Measurements from ENCODE around the gene COL27A1.

Gene COL27A1

DNA sequence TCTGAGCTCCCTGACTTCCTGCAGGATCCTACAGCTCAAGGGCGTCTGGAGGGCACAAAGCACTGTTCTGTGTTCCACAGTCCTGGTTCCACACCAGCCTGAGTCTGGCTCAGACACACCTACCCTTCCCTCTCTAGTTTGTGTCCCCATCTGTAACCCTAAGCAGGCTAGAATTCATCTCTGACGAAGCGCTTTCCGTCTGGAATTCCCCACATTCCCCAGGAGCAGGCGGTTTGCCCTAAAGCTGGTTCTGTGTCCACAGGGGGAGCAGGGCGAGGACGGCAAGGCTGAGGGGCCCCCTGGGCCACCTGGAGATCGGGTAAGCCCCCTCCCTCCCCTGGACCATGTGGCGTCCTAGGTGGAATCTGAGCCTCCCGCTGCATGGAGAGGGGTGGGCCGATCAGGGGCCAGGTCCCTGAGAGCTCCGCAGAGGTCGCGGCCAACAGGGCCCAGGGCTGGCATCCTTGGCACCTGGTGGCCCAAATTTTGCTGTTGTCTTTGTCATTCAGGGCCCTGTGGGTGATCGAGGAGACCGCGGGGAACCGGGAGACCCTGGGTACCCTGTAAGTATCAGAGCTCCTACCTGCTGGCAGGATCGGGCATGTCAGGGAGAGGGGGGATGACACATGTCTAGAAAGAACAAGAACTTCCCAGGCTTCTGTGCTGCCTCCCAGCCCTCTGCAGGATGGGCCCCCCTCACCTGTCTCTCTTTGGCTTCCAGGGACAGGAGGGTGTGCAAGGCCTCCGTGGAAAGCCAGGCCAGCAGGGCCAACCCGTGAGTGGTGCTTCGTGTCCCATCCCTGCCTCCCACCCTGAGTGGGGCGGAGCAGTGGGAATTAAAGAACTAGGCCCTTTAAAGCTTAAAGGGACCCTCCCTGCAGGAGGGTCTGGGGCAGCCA lies 133.1 kb downstream of the COL27A1 start:
- Histone ChIP-seq H3K9me3 (ENCODE audit: control insufficient read depth, low read depth, low read length) (no peaks in the 10 kb centered on the region), H3K4me1 (ENCODE audit: control insufficient read depth, low read depth, low read length) (peaks cover 7% of the 10 kb centered on the region), H3K36me3 (ENCODE audit: control insufficient read depth, low read depth, low read length) (peaks cover 7% of the 10 kb centered on the region), H3K27me3 (ENCODE audit: control insufficient read depth, insufficient read depth, low read length) (no peaks in the 10 kb centered on the region), H3K4me3 (ENCODE audit: low read length) (no peak overlapping the region), H3K27ac (ENCODE audit: low read length) (peak overlapping the region; percentile 6), H3K9ac (ENCODE audit: low read length) (no peak overlapping the region)

DNA sequence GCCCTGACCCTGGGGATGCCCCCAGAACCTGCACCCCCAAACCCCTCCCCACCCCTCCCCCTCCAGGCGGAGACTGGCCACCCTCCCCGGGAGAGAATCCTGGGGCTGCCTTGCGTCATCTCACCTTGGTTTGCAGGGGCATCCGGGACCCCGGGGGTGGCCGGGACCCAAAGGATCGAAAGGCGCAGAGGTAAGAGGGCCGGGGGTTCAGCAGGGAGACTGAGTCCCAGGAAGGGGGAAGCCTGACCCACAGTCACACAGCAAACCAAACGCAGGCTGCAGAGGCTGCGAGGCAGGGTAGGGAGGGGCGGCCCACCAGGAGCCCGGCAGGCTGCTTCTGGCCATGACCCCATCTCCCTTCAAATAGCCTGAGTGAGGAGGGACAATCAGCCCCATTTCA lies 133.8 kb downstream of the COL27A1 start:
- H3K9me3 ChIP-seq (ENCODE audit: control insufficient read depth, low read depth, low read length): no peaks in the 10 kb centered on the region
- H3K36me3 ChIP-seq (ENCODE audit: control insufficient read depth, low read depth, low read length): peaks cover 7% of the 10 kb centered on the region
- no peak overlapping the region for H3K4me3 ChIP-seq (ENCODE audit: low read length)
- no peak overlapping the region for H3K27ac ChIP-seq (ENCODE audit: low read length)
- peaks cover 7% of the 10 kb centered on the region for H3K4me1 ChIP-seq (ENCODE audit: control insufficient read depth, low read depth, low read length)
- no peaks in the 10 kb centered on the region for H3K27me3 ChIP-seq (ENCODE audit: control insufficient read depth, insufficient read depth, low read length)
- H3K9ac ChIP-seq (ENCODE audit: low read length): no peak overlapping the region

GRCh38 chr9:114289571-114290481 lies 134.5 kb downstream of the COL27A1 start:
- Histone ChIP-seq H3K4me3 (ENCODE audit: low read length) (no peak overlapping the region), H3K9ac (ENCODE audit: low read length) (no peak overlapping the region), H3K9me3 (ENCODE audit: control insufficient read depth, low read depth, low read length) (peaks cover 4% of the 10 kb centered on the region), H3K36me3 (ENCODE audit: control insufficient read depth, low read depth, low read length) (peaks cover 12% of the 10 kb centered on the region), H3K4me1 (ENCODE audit: control insufficient read depth, low read depth, low read length) (peaks cover 7% of the 10 kb centered on the region), H3K27ac (ENCODE audit: low read length) (no peak overlapping the region), H3K27me3 (ENCODE audit: control insufficient read depth, insufficient read depth, low read length) (no peaks in the 10 kb centered on the region)

GRCh38 chr9:114290561-114290986 lies 135.2 kb downstream of the COL27A1 start:
- Histone ChIP-seq H3K9me3 (ENCODE audit: control insufficient read depth, low read depth, low read length) (peaks cover 9% of the 10 kb centered on the region), H3K4me3 (ENCODE audit: low read length) (no peak overlapping the region), H3K36me3 (ENCODE audit: control insufficient read depth, low read depth, low read length) (peaks cover 18% of the 10 kb centered on the region), H3K27ac (ENCODE audit: low read length) (no peak overlapping the region), H3K27me3 (ENCODE audit: control insufficient read depth, insufficient read depth, low read length) (no peaks in the 10 kb centered on the region), H3K9ac (ENCODE audit: low read length) (no peak overlapping the region), H3K4me1 (ENCODE audit: control insufficient read depth, low read depth, low read length) (peaks cover 7% of the 10 kb centered on the region)

DNA sequence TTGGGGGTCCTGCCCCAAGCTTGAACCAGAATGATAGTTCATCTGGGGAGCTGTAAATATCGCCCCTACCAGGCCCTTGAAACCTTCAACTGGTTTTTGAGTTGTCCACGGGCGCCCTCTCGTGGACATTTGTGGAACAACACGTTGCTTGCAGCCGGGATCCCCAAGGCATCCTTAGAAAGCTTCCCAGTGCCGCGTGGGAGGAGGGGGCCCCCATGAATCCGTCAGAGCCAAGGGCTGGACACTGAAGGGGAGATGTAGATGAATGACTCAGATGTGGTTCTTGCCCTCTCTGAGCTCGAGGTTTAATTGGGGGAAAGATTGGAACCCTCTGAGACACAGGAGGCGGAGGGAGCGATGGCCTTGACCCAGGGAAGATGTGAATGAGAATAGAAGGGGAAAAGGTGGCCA lies 135.7 kb downstream of the COL27A1 start:
- Histone ChIP-seq H3K36me3 (ENCODE audit: control insufficient read depth, low read depth, low read length) (peaks cover 18% of the 10 kb centered on the region), H3K27ac (ENCODE audit: low read length) (no peak overlapping the region), H3K27me3 (ENCODE audit: control insufficient read depth, insufficient read depth, low read length) (no peaks in the 10 kb centered on the region), H3K9me3 (ENCODE audit: control insufficient read depth, low read depth, low read length) (peaks cover 9% of the 10 kb centered on the region), H3K4me3 (ENCODE audit: low read length) (no peak overlapping the region), H3K4me1 (ENCODE audit: control insufficient read depth, low read depth, low read length) (peaks cover 7% of the 10 kb centered on the region), H3K9ac (ENCODE audit: low read length) (no peak overlapping the region)

DNA sequence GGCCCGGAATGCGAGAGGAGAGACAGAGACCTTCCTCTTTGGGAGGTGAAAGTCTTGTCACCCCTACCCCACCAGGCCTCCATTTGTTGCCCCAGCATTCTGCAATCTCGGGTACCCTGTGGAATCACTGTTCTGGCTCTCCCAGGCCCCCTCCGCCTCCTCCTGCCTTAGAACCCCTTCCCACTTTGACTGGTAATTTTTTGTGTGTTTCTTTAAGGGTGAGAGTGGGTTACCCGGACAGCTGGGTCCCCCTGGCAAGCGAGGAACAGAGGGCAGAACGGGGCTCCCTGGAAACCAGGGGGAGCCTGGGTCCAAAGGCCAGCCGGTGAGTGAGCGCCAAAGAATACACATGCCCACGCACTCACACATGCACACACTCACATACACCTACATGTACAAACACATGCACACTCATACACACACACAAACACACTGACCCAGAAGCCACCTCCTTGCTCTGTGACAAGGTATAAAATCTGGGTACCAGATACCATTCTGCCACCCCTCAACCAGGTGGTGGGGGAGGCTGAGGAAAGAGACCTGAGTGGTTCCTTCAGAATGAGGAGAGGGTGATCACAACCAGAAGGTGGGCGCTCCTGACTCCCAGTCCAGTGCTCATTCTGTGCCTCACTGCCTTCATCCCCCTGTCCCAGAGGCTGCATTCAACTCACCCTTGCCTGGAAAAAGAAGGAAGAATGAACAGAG lies 136.7 kb downstream of the COL27A1 start:
- Histone ChIP-seq H3K27ac (ENCODE audit: low read length) (no peak overlapping the region), H3K4me1 (ENCODE audit: control insufficient read depth, low read depth, low read length) (peaks cover 7% of the 10 kb centered on the region), H3K4me3 (ENCODE audit: low read length) (no peak overlapping the region), H3K9ac (ENCODE audit: low read length) (no peak overlapping the region), H3K27me3 (ENCODE audit: control insufficient read depth, insufficient read depth, low read length) (no peaks in the 10 kb centered on the region), H3K9me3 (ENCODE audit: control insufficient read depth, low read depth, low read length) (peaks cover 9% of the 10 kb centered on the region), H3K36me3 (ENCODE audit: control insufficient read depth, low read depth, low read length) (peaks cover 18% of the 10 kb centered on the region)

GRCh38 chr9:114294664-114295063 lies 139.3 kb downstream of the COL27A1 start:
- Histone ChIP-seq H3K36me3 (ENCODE audit: control insufficient read depth, low read depth, low read length) (peaks cover 18% of the 10 kb centered on the region), H3K9ac (ENCODE audit: low read length) (no peak overlapping the region), H3K27ac (ENCODE audit: low read length) (no peak overlapping the region), H3K4me1 (ENCODE audit: control insufficient read depth, low read depth, low read length) (no peaks in the 10 kb centered on the region), H3K4me3 (ENCODE audit: low read length) (no peak overlapping the region), H3K9me3 (ENCODE audit: control insufficient read depth, low read depth, low read length) (peaks cover 9% of the 10 kb centered on the region), H3K27me3 (ENCODE audit: control insufficient read depth, insufficient read depth, low read length) (no peaks in the 10 kb centered on the region)

DNA sequence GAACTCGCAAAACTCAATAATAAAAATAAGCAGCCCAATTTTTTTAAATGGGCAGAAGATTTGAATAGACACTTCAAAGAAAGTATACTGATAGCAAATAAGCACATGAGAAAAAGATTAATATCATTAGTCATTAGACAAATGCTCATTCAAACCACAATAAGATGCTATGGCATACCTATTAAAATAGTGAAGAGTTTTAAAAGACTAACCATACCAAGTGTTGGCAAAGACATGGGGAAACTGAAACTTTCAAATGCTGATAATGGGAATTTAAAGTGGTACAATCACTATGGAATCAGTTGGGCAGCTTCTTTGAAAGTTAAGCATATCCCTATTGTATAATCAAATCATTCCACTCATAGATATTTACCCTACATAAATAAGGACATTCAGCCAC lies 141.0 kb downstream of the COL27A1 start:
- no peaks in the 10 kb centered on the region for H3K27me3 ChIP-seq (ENCODE audit: control insufficient read depth, insufficient read depth, low read length)
- H3K4me1 ChIP-seq (ENCODE audit: control insufficient read depth, low read depth, low read length): no peaks in the 10 kb centered on the region
- H3K9me3 ChIP-seq (ENCODE audit: control insufficient read depth, low read depth, low read length): peaks cover 9% of the 10 kb centered on the region
- H3K36me3 ChIP-seq (ENCODE audit: control insufficient read depth, low read depth, low read length): peaks cover 18% of the 10 kb centered on the region
- no peak overlapping the region for H3K4me3 ChIP-seq (ENCODE audit: low read length)
- no peak overlapping the region for H3K9ac ChIP-seq (ENCODE audit: low read length)
- no peak overlapping the region for H3K27ac ChIP-seq (ENCODE audit: low read length)

- Histone ChIP-seq H3K27me3 (ENCODE audit: control insufficient read depth, insufficient read depth, low read length) (no peaks in the 10 kb centered on the region), H3K9me3 (ENCODE audit: control insufficient read depth, low read depth, low read length) (peaks cover 8% of the 10 kb centered on the region), H3K27ac (ENCODE audit: low read length) (no peak overlapping the region), H3K4me1 (ENCODE audit: control insufficient read depth, low read depth, low read length) (no peaks in the 10 kb centered on the region), H3K9ac (ENCODE audit: low read length) (no peak overlapping the region), H3K4me3 (ENCODE audit: low read length) (no peak overlapping the region), H3K36me3 (ENCODE audit: control insufficient read depth, low read depth, low read length) (peaks cover 9% of the 10 kb centered on the region)
Observed at GRCh38 chr9:114299286-114300152, 144.2 kb downstream of the COL27A1 start.

GRCh38 chr9:114300153-114300845 lies 145.0 kb downstream of the COL27A1 start:
- Histone ChIP-seq H3K36me3 (ENCODE audit: control insufficient read depth, low read depth, low read length) (peaks cover 2% of the 10 kb centered on the region), H3K4me3 (ENCODE audit: low read length) (no peak overlapping the region), H3K9ac (ENCODE audit: low read length) (no peak overlapping the region), H3K4me1 (ENCODE audit: control insufficient read depth, low read depth, low read length) (no peaks in the 10 kb centered on the region), H3K27me3 (ENCODE audit: control insufficient read depth, insufficient read depth, low read length) (no peaks in the 10 kb centered on the region), H3K27ac (ENCODE audit: low read length) (no peak overlapping the region), H3K9me3 (ENCODE audit: control insufficient read depth, low read depth, low read length) (peaks cover under 1% of the 10 kb centered on the region)

Measured in iPS-18a (cell line).